ENCODE measurements around the gene GPBAR1.

GRCh38 chr2:218262631-218263586 is 2.1 kb downstream of the GPBAR1 start:
- TF ChIP-seq, protein P1, sequence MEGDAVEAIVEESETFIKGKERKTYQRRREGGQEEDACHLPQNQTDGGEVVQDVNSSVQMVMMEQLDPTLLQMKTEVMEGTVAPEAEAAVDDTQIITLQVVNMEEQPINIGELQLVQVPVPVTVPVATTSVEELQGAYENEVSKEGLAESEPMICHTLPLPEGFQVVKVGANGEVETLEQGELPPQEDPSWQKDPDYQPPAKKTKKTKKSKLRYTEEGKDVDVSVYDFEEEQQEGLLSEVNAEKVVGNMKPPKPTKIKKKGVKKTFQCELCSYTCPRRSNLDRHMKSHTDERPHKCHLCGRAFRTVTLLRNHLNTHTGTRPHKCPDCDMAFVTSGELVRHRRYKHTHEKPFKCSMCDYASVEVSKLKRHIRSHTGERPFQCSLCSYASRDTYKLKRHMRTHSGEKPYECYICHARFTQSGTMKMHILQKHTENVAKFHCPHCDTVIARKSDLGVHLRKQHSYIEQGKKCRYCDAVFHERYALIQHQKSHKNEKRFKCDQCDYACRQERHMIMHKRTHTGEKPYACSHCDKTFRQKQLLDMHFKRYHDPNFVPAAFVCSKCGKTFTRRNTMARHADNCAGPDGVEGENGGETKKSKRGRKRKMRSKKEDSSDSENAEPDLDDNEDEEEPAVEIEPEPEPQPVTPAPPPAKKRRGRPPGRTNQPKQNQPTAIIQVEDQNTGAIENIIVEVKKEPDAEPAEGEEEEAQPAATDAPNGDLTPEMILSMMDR (IDR thresholded peaks at IDR 0.05): no peak
- no peak for TF ChIP-seq EZH2 (IDR thresholded peaks at IDR 0.05; ENCODE audit: borderline replicate concordance, insufficient read depth, low read depth, low read length, poor library complexity, severe bottlenecking)
